Esophagus muscularis mucosa (tissue), 4 donors: ENCODE data around the gene C1QTNF4. TPM values are rescaled to one million over a fixed set of nuclear protein-coding genes. Genes with fewer than 3 reads are reported as not detected.

Experiments used
- DNase-seq: peaks from one replicate; pipeline ENCODE4 v3.0.0-alpha.2; 2017; ENCODE audit errors: extremely low spot score
- H3K27ac ChIP-seq, 4 donors: fragments of 200-600 bp; sonication (generic); replicated peaks in 1 of 4; 1 replicate in 3 of 4; 2 replicates in 1 of 4; pipeline ENCODE4 v1.5.1; 2016 to 2019; ENCODE audit warnings: mild to moderate bottlenecking in 1 of 4
- H3K27me3 ChIP-seq, 4 donors: fragments of 200-600 bp; sonication (generic); one replicate each; pipeline versions ENCODE4 v1.5.1 to v1.6.0; 2016 to 2019
- H3K36me3 ChIP-seq, 4 donors: fragments of 200-600 bp; sonication (generic); one replicate each; pipeline ENCODE4 v1.5.1; 2016 to 2019
- H3K4me1 ChIP-seq, 4 donors: fragments of 200-600 bp; sonication (generic); one replicate each; pipeline ENCODE4 v1.5.1; 2016 to 2019
- H3K4me3 ChIP-seq, 4 donors: fragments of 200-600 bp; sonication (generic); 1 replicate in 2 of 4; 2 replicates in 2 of 4; pipeline ENCODE4 v1.5.1; 2016 to 2019; ENCODE audit warnings: mild to moderate bottlenecking in 4 of 4, moderate library complexity in 1 of 4
- H3K9me3 ChIP-seq, 4 donors: fragments of 200-600 bp; sonication (generic); 1 replicate in 3 of 4; 2 replicates in 1 of 4; pipeline ENCODE4 v1.5.1; 2016 to 2019
- CTCF ChIP-seq, 3 experiments: fragments of 200-600 bp in 2 of 3; fragments of 450-650 bp in 1 of 3; sonication (generic) in 2 of 3; IDR thresholded peaks; one replicate each; pipeline ENCODE4 v1.5.1; 2017 to 2019; ENCODE audit warnings: antibody characterized with exemption in 3 of 3, mild to moderate bottlenecking in 2 of 3, moderate library complexity in 1 of 3
- EP300 ChIP-seq: sonication (generic); formaldehyde crosslinking; IDR thresholded peaks from one replicate; pipeline ENCODE4 v1.6.1; 2017; ENCODE audit warnings: antibody characterized with exemption
- POLR2A ChIP-seq: fragments of 450-650 bp; IDR thresholded peaks from one replicate; pipeline ENCODE4 v1.6.1; 2017; ENCODE audit warnings: antibody characterized with exemption, moderate library complexity, mild to moderate bottlenecking, low read depth
- POLR2AphosphoS5 ChIP-seq, 2 donors: sonication (generic); formaldehyde crosslinking; IDR thresholded peaks; one replicate each; pipeline ENCODE4 v1.6.1; 2017; ENCODE audit warnings: antibody characterized with exemption in 2 of 2
- WGBS: methylation state at CpG from one replicate; pipeline ENCODE4 v1.1.5; 2018; 5-methylcytosine and 5-hydroxymethylcytosine counted together
- intact Hi-C: fragments of 100-400 bp; cut with DNase I; formaldehyde crosslinking; loops from one replicate; pipeline ENCODE4 v1.15.1; 2023
- total RNA-seq, 4 donors: library from RNA; depleted of rRNA; stranded (reverse); fragments of >200 nt; gene quantifications; one replicate each; pipeline versions ENCODE4 v1.1.0 to v1.2.1, GENCODE V29; 2016

C1QTNF4 gene
- total RNA-seq, 4 donors from 2014 or later = 1.6 to 2.2 (median 1.7) TPM

DNA sequence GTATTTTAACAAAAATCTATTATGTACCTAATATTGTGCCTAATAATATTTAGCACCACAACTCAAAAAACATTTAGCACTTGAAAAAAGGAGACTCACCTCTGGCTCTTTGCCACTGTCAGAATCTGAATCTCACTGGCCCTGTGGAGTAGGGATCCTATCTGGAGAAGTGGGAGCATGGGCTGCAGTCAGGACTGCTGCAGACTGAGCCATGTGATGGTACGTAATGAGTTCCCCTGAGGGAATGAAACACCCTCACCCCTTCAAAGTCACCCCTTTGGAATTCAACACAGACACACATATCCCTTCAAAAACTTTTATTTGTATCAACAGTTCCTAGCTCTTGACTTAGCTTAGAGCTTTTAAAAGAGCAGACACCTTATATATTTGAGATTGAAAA, 22.3 kb downstream of the C1QTNF4 start:
- Histone ChIP-seq H3K27ac (no peak overlapping the region), H3K36me3 (peaks cover 37 to 79% (median 57%) of the 10 kb centered on the region in 4 donors), H3K27me3 (no peaks in the 10 kb centered on the region), H3K9me3 (no peaks in the 10 kb centered on the region), H3K4me3 (no peak overlapping the region), H3K4me1 (peaks cover 18 to 32% (median 22%) of the 10 kb centered on the region in 4 donors)
- no peak for DNase-seq
- WGBS = 58% methylated on average over 1 of the region's 1 CpG
- TF ChIP-seq POLR2AphosphoS5 (IDR thresholded peaks at IDR 0.05) (no peak), CTCF (IDR thresholded peaks at IDR 0.05) (no peak)
- intact Hi-C loops = no loop called here

GRCh38 chr11:47571357-47571729, 22.9 kb downstream of the C1QTNF4 start:
- Histone ChIP-seq H3K4me1 (peaks cover 18 to 32% (median 22%) of the 10 kb centered on the region in 4 donors), H3K27me3 (no peaks in the 10 kb centered on the region), H3K27ac (no peak overlapping the region), H3K9me3 (no peaks in the 10 kb centered on the region), H3K36me3 (peaks cover 37 to 79% (median 57%) of the 10 kb centered on the region in 4 donors), H3K4me3 (no peak overlapping the region)
- DNase-seq = no peak
- no peak for TF ChIP-seq CTCF (IDR thresholded peaks at IDR 0.05)
- no peak for TF ChIP-seq POLR2A
- TF ChIP-seq POLR2AphosphoS5 (IDR thresholded peaks at IDR 0.05) = no peak
- TF ChIP-seq EP300 = no peak
- 83% methylated on average over 4 of the region's 4 CpGs for WGBS
- intact Hi-C loops = no loop called here

DNA sequence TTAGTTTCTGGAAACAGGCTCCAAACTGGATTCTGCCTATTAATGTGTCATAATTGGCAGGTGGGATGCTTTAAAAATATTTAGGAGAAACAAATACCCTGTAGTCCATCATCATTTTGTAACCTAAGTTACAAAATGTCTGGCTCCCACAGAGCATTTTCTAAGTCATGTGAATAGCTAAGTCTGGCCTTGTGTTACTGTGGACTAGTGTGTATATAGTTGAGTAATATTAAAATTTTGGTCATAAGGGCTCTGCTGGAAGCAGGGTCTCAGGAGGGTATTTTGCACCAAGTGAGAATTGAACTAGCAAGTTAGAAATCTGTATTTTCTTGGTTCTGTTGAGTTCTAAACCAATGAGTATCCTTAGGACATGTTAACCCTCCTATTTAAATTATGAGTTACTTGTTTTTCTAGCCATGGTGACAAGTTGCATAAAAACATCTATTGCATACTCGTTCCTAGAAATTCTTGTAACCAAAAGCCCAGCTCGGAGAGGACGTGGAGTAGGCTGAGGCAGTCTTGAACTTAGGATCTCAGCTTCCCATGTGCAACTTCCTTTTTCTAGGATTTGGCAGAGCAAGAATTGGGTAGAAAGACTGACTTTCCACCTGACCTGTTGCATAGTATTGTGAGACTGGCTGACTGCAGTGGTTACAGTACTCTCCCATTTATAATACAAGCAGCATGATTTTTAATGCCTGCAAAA, 23.4 kb downstream of the C1QTNF4 start:
- Histone ChIP-seq H3K9me3 (no peaks in the 10 kb centered on the region), H3K4me1 (peaks cover 22 to 35% (median 27%) of the 10 kb centered on the region in 4 donors), H3K27me3 (no peaks in the 10 kb centered on the region), H3K27ac (no peak overlapping the region), H3K4me3 (no peak overlapping the region), H3K36me3 (peaks cover 37 to 75% (median 57%) of the 10 kb centered on the region in 4 donors)
- TF ChIP-seq POLR2A = no peak
- no peak for TF ChIP-seq CTCF (IDR thresholded peaks at IDR 0.05)
- no peak for TF ChIP-seq POLR2AphosphoS5 (IDR thresholded peaks at IDR 0.05)
- TF ChIP-seq EP300 = no peak
- WGBS = 77% methylated on average over 3 of the region's 3 CpGs
- DNase-seq = no peak
- intact Hi-C loops = no loop called here

DNA sequence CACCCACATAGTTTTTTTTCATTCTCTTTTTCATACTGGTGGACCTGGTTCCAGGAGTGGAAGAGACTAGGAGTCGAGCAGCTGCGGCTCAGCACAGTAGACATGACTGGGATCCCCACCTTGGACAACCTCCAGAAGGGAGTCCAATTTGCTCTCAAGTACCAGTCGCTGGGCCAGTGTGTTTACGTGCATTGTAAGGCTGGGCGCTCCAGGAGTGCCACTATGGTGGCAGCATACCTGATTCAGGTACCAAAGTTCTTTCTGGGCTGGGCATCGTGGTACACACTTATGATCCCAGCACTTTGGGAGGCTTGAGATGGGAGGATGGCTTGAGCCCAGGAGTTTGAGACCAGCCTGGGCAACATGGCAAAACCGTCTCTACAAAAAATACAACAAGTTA, 24.6 kb downstream of the C1QTNF4 start:
- DNase-seq = no peak
- TF ChIP-seq CTCF (IDR thresholded peaks at IDR 0.05) (no peak), POLR2AphosphoS5 (IDR thresholded peaks at IDR 0.05) (no peak), EP300 (no peak), POLR2A (no peak)
- H3K4me1 ChIP-seq = peaks cover 28 to 42% (median 33%) of the 10 kb centered on the region in 4 donors
- peaks cover 29 to 63% (median 45%) of the 10 kb centered on the region in 4 donors for H3K36me3 ChIP-seq
- H3K27me3 ChIP-seq = no peaks in the 10 kb centered on the region
- 90% methylated on average over 7 of the region's 7 CpGs for WGBS
- H3K9me3 ChIP-seq = no peaks in the 10 kb centered on the region
- H3K27ac ChIP-seq = no peak overlapping the region
- intact Hi-C loops = no loop called here
- no peak overlapping the region for H3K4me3 ChIP-seq
